ENCODE data around the gene DLG2.
"Not testable (repeated sequence)": the region's sequence is repeated elsewhere in the genome, so short reads cannot be mapped to it uniquely, and the experiment has no call there.

DLG2 gene

DNA sequence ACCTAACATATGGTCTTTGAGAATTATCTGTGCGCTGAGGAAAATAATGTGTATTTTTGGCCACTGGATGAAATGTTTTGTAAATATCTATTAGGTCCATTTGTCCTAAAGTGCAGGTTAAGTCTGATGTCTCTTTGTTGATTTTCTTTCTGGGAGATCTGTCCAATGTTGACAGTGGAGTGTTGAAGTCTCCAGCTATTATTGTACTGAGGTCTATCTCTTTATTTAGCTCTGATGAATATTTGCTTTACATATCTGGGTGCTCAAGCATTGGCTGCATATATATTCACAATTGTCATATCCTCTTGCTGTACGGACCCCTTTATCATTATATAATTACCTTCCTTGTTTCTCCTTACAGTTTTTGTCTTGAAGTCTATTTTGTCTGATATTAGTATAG is 833.8 kb downstream of the DLG2 start:
- H3K27me3 ChIP-seq (ENCODE audit: insufficient read depth, poor library complexity, severe bottlenecking) = no peaks in the 10 kb centered on the region
- TF ChIP-seq POLR2AphosphoS5 (IDR thresholded peaks at IDR 0.05; ENCODE audit: low read depth) (no peak), SPI1 (IDR thresholded peaks at IDR 0.05; ENCODE audit: borderline replicate concordance, low read depth) (no peak), GABPA (IDR thresholded peaks at IDR 0.05; ENCODE audit: low read depth) (no peak)
- TF ChIP-seq, protein P1, sequence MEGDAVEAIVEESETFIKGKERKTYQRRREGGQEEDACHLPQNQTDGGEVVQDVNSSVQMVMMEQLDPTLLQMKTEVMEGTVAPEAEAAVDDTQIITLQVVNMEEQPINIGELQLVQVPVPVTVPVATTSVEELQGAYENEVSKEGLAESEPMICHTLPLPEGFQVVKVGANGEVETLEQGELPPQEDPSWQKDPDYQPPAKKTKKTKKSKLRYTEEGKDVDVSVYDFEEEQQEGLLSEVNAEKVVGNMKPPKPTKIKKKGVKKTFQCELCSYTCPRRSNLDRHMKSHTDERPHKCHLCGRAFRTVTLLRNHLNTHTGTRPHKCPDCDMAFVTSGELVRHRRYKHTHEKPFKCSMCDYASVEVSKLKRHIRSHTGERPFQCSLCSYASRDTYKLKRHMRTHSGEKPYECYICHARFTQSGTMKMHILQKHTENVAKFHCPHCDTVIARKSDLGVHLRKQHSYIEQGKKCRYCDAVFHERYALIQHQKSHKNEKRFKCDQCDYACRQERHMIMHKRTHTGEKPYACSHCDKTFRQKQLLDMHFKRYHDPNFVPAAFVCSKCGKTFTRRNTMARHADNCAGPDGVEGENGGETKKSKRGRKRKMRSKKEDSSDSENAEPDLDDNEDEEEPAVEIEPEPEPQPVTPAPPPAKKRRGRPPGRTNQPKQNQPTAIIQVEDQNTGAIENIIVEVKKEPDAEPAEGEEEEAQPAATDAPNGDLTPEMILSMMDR (IDR thresholded peaks at IDR 0.05; ENCODE audit: insufficient read depth, low read length) = no peak
- TF ChIP-seq, protein P2, sequence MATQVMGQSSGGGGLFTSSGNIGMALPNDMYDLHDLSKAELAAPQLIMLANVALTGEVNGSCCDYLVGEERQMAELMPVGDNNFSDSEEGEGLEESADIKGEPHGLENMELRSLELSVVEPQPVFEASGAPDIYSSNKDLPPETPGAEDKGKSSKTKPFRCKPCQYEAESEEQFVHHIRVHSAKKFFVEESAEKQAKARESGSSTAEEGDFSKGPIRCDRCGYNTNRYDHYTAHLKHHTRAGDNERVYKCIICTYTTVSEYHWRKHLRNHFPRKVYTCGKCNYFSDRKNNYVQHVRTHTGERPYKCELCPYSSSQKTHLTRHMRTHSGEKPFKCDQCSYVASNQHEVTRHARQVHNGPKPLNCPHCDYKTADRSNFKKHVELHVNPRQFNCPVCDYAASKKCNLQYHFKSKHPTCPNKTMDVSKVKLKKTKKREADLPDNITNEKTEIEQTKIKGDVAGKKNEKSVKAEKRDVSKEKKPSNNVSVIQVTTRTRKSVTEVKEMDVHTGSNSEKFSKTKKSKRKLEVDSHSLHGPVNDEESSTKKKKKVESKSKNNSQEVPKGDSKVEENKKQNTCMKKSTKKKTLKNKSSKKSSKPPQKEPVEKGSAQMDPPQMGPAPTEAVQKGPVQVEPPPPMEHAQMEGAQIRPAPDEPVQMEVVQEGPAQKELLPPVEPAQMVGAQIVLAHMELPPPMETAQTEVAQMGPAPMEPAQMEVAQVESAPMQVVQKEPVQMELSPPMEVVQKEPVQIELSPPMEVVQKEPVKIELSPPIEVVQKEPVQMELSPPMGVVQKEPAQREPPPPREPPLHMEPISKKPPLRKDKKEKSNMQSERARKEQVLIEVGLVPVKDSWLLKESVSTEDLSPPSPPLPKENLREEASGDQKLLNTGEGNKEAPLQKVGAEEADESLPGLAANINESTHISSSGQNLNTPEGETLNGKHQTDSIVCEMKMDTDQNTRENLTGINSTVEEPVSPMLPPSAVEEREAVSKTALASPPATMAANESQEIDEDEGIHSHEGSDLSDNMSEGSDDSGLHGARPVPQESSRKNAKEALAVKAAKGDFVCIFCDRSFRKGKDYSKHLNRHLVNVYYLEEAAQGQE (IDR thresholded peaks at IDR 0.05; ENCODE audit: insufficient replicate concordance, low read depth) = no peak
- no peak overlapping the region for H3K4me3 ChIP-seq (replicated peaks; ENCODE audit: insufficient read depth, low read length)
- no peak for DNase-seq (ENCODE audit: low read depth in 1 of 2, low spot score in 1 of 2)
- no peak overlapping the region for H3K27ac ChIP-seq (replicated peaks)

DNA sequence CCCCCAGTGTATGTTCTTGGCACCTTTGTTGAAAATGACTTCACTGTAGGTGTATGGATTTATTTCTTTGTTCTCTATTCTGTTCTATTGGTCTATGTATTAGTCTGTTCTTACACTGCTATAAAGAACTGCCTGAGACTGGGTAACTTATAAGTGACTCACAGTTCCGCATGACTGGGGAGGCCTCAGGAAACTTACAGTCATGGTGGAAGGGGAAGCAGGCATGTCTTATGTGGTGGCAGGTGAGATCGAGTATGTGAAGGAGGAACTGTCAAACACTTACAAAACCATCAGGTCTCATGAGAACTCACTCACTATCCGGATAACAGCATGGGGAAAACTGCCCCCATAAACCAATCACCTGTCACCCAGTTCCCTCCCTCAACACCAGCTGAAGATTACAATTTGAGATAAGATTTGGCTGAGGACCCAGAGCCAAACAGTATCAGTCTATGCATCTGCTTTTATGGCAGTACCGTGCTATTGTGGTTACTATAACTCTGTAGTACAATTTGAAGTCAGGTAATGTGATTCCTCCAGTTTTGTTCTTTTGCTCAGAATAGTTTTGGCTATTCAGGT is 836.2 kb downstream of the DLG2 start:
- no peak for DNase-seq (ENCODE audit: low read depth in 1 of 2, low spot score in 1 of 2)
- Histone ChIP-seq H3K27ac (replicated peaks) (no peak overlapping the region), H3K4me3 (replicated peaks; ENCODE audit: insufficient read depth, low read length) (no peak overlapping the region), H3K27me3 (ENCODE audit: insufficient read depth, poor library complexity, severe bottlenecking) (no peaks in the 10 kb centered on the region)
- no peak for TF ChIP-seq SPI1 (IDR thresholded peaks at IDR 0.05; ENCODE audit: borderline replicate concordance, low read depth)
- TF ChIP-seq, protein P1 (IDR thresholded peaks at IDR 0.05; ENCODE audit: insufficient read depth, low read length) = no peak
- no peak for TF ChIP-seq GABPA (IDR thresholded peaks at IDR 0.05; ENCODE audit: low read depth)
- TF ChIP-seq POLR2AphosphoS5 (IDR thresholded peaks at IDR 0.05; ENCODE audit: low read depth) = no peak
- TF ChIP-seq, protein P2 (IDR thresholded peaks at IDR 0.05; ENCODE audit: insufficient replicate concordance, low read depth) = no peak

DNA sequence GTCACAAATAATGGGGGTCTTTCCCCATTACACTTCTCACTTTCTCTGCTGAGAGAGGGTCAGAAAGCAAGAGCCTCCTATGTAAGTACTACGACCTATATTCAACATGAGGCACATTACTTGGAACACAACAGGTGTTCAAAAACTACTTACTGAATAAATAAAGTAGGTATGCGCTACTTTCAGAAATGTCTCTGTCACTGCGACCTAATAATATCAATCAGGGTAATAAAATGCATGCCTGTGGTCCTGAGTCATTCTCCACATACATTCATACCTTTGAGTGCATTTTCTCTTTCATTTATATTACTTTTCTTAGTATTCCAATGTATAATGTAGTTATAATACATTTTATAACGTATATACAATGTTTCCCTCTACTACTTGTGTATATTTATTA is 838.9 kb downstream of the DLG2 start:
- no peaks in the 10 kb centered on the region for H3K27me3 ChIP-seq (ENCODE audit: insufficient read depth, poor library complexity, severe bottlenecking)
- TF ChIP-seq GABPA (IDR thresholded peaks at IDR 0.05; ENCODE audit: low read depth) (no peak), POLR2AphosphoS5 (IDR thresholded peaks at IDR 0.05; ENCODE audit: low read depth) (no peak), SPI1 (IDR thresholded peaks at IDR 0.05; ENCODE audit: borderline replicate concordance, low read depth) (no peak)
- TF ChIP-seq, protein P2 (IDR thresholded peaks at IDR 0.05; ENCODE audit: insufficient replicate concordance, low read depth) = no peak
- TF ChIP-seq, protein P1 (IDR thresholded peaks at IDR 0.05; ENCODE audit: insufficient read depth, low read length) = no peak
- H3K27ac ChIP-seq (replicated peaks) = no peak overlapping the region
- H3K4me3 ChIP-seq (replicated peaks; ENCODE audit: insufficient read depth, low read length) = no peak overlapping the region
- DNase-seq (ENCODE audit: low read depth in 1 of 2, low spot score in 1 of 2) = no peak

DNA sequence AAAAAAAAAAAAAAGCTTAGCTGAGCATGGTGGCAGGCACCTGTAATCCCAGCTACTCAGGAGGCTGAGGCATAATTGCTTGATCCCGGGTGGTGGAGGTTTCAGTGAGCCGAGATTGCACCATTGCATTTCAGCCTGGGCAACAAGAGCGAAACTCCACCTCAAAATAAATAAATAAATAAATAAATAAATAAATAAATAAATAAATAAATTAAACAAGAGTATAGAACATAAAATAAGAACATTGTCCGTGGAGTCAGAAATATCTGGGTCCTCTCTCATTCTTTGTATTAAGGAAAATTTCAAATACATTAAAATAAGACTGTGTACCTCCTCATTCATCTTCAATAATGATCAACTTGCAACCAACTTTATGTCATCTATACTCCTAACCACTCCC is 843.0 kb downstream of the DLG2 start:
- not testable (repeated sequence) for H3K27ac ChIP-seq (replicated peaks); H3K27me3 ChIP-seq (ENCODE audit: insufficient read depth, poor library complexity, severe bottlenecking); DNase-seq (ENCODE audit: low read depth in 1 of 2, low spot score in 1 of 2); H3K4me3 ChIP-seq (replicated peaks; ENCODE audit: insufficient read depth, low read length)
